Endothelial cell of umbilical vein (primary cell): ENCODE results near the gene TMEM217.

Source experiments
- CTCF ChIP-seq, 2 donors: IDR thresholded peaks; 1 replicate in 1 of 2; 2 replicates in 1 of 2; pipeline ENCODE4 v1.5.1; 2011; ENCODE audit warnings: low read length in 2 of 2, mild to moderate bottlenecking in 2 of 2, moderate library complexity in 2 of 2, control low read depth in 1 of 2, inconsistent platforms in 1 of 2, low read depth in 1 of 2; ENCODE audit not compliant: insufficient read depth in 1 of 2; ENCODE audit errors: extremely low read depth in 1 of 2
- EZH2 ChIP-seq: IDR thresholded peaks from 2 replicates; pipeline ENCODE4 v1.6.1; 2012; ENCODE audit warnings: borderline replicate concordance, low read depth, mild to moderate bottlenecking, moderate library complexity, low read length, inconsistent platforms; ENCODE audit not compliant: severe bottlenecking
- FOS ChIP-seq: IDR thresholded peaks from 2 replicates; pipeline ENCODE4 v1.6.1; 2011; ENCODE audit warnings: mild to moderate bottlenecking, low read length, moderate library complexity, borderline replicate concordance; ENCODE audit not compliant: insufficient read depth
- GATA2 ChIP-seq: IDR thresholded peaks from 2 replicates; pipeline ENCODE4 v1.7.0; 2011; ENCODE audit warnings: low read depth, mild to moderate bottlenecking, moderate library complexity, mixed read lengths, low read length; ENCODE audit not compliant: insufficient read length, insufficient read depth
- JUN ChIP-seq: IDR thresholded peaks from 2 replicates; pipeline ENCODE4 v1.6.1; 2011; ENCODE audit warnings: borderline replicate concordance, low read depth; ENCODE audit not compliant: insufficient read length, insufficient read depth
- MAX ChIP-seq: IDR thresholded peaks from 2 replicates; pipeline ENCODE4 v1.6.1; 2011; ENCODE audit not compliant: insufficient read depth, insufficient read length
- POLR2A ChIP-seq: IDR thresholded peaks from 2 replicates; pipeline ENCODE4 v1.6.1; 2012; ENCODE audit warnings: low read depth, mild to moderate bottlenecking, control low read depth, low read length
- POLR2AphosphoS5 ChIP-seq: IDR thresholded peaks from 2 replicates; pipeline ENCODE4 v1.6.1; 2012; ENCODE audit warnings: low read depth, mild to moderate bottlenecking, control low read depth, low read length, moderate library complexity; ENCODE audit not compliant: insufficient read depth

GRCh38 chr6:37180075-37180474 lies 77.9 kb downstream of the TMEM217 start:
- TF ChIP-seq POLR2AphosphoS5 (no peak), CTCF (IDR thresholded peaks at IDR 0.05; ENCODE audit: extremely low read depth in 1 of 2, insufficient read depth in 1 of 2, low read depth in 1 of 2, low read length in 2 of 2) (no peak), POLR2A (no peak), JUN (no peak), GATA2 (no peak), EZH2 (no peak), FOS (no peak), MAX (no peak)
